Lung microvascular endothelial cell (primary cell): ENCODE data around the gene RRP8. TPM values are rescaled to one million over a fixed set of nuclear protein-coding genes. Genes with fewer than 3 reads are reported as not detected.

Experiments used
- DNase-seq, 2 donors: peaks; one replicate each; pipeline versions ENCODE4 v3.0.0 to v3.0.0-alpha.2; 2010; ENCODE audit warnings: low read depth in 2 of 2
- total RNA-seq: library from RNA; depleted of rRNA; stranded (reverse); fragments of >200 nt; gene quantifications from 2 replicates; pipeline ENCODE4 v1.2.1, GENCODE V29; 2014

The RRP8 gene
- total RNA-seq, 1 donor from 2014 or later, result 10.3 TPM

GRCh38 chr11:6601041-6601461 is 2.4 kb downstream of the RRP8 start:
- no peak for DNase-seq

- DNase-seq, result no peak
These were observed 3.5 kb downstream of the RRP8 start for GRCh38 chr11:6599881-6600390.

GRCh38 chr11:6599449-6599848 is 4.0 kb downstream of the RRP8 start:
- DNase-seq, result no peak

- no peak for DNase-seq
These were observed 4.9 kb downstream of the RRP8 start for GRCh38 chr11:6598555-6598954.

- DNase-seq, result no peak
These were observed 7.1 kb downstream of the RRP8 start for GRCh38 chr11:6596239-6596877.

GRCh38 chr11:6594142-6594768 is 9.2 kb downstream of the RRP8 start:
- no peak for DNase-seq

GRCh38 chr11:6588018-6588417 is 15.4 kb downstream of the RRP8 start:
- no peak for DNase-seq

- DNase-seq, result no peak
These were observed 16.0 kb downstream of the RRP8 start for GRCh38 chr11:6587360-6587953.

- DNase-seq, result no peak
These were observed 16.7 kb downstream of the RRP8 start for GRCh38 chr11:6586434-6587359.

GRCh38 chr11:6584528-6584927 is 18.9 kb downstream of the RRP8 start:
- no peak for DNase-seq

GRCh38 chr11:6583584-6583983 is 19.8 kb downstream of the RRP8 start:
- no peak for DNase-seq

GRCh38 chr11:6579681-6580080 is 23.7 kb downstream of the RRP8 start:
- no peak for DNase-seq

GRCh38 chr11:6578134-6578533 is 25.3 kb downstream of the RRP8 start:
- no peak for DNase-seq

GRCh38 chr11:6576471-6577373 is 26.7 kb downstream of the RRP8 start:
- peak; percentile 75 to 77 for DNase-seq

- DNase-seq, result no peak
These were observed 28.4 kb downstream of the RRP8 start for GRCh38 chr11:6574816-6575715.

GRCh38 chr11:6572215-6572614 is 31.2 kb downstream of the RRP8 start:
- DNase-seq, result peak in 1 of 2 donors; percentile 37

- DNase-seq, result no peak
These were observed 31.9 kb downstream of the RRP8 start for GRCh38 chr11:6571434-6572008.

GRCh38 chr11:6570691-6571427 is 32.6 kb downstream of the RRP8 start:
- no peak for DNase-seq

- DNase-seq, result no peak
These were observed 33.7 kb downstream of the RRP8 start for GRCh38 chr11:6569706-6570105.
